Thoracic aorta (tissue), 2 donors: ENCODE measurements around the gene STRN4. TPM values are rescaled to one million over a fixed set of nuclear protein-coding genes. Genes with fewer than 3 reads are reported as not detected.
"Not testable (repeated sequence)": the region's sequence is repeated elsewhere in the genome, so short reads cannot be mapped to it uniquely, and the experiment has no call there.

Experiments
- ATAC-seq: fragments of 150-250 bp; one replicate; pipeline ENCODE4 v1.8.0; 2017; ENCODE audit warnings: low read depth; ENCODE audit not compliant: insufficient number of reproducible peaks, low FRiP score
- DNase-seq: peaks from one replicate; pipeline ENCODE4 v3.0.0-alpha.2; 2020; ENCODE audit warnings: low spot score
- H3K27ac ChIP-seq, 2 donors: fragments of 200-600 bp; sonication (generic); 1 replicate in 1 of 2; 2 replicates in 1 of 2; pipeline ENCODE4 v1.5.1; 2016; ENCODE audit warnings: mild to moderate bottlenecking in 2 of 2, moderate library complexity in 2 of 2
- H3K27me3 ChIP-seq: fragments of 200-600 bp; sonication (generic); replicated peaks from 2 replicates; pipeline ENCODE4 v1.6.0; 2016; ENCODE audit warnings: mild to moderate bottlenecking; ENCODE audit not compliant: insufficient read depth
- H3K36me3 ChIP-seq: fragments of 200-600 bp; sonication (generic); one replicate; pipeline ENCODE4 v1.5.1; 2016
- H3K4me1 ChIP-seq, 2 donors: fragments of 200-600 bp; sonication (generic); 1 replicate in 1 of 2; 2 replicates in 1 of 2; pipeline versions ENCODE4 v1.5.1 to v1.6.0; 2016; ENCODE audit warnings: low read depth in 2 of 2, mild to moderate bottlenecking in 1 of 2; ENCODE audit not compliant: control insufficient read depth in 1 of 2
- H3K4me3 ChIP-seq: fragments of 200-600 bp; sonication (generic); 2 replicates; pipeline ENCODE4 v1.5.1; 2016; ENCODE audit warnings: mild to moderate bottlenecking
- H3K9me3 ChIP-seq: fragments of 200-600 bp; sonication (generic); 2 replicates; pipeline ENCODE4 v1.5.1; 2016
- total RNA-seq, 2 donors: library from RNA; depleted of rRNA; stranded (reverse); fragments of >200 nt; gene quantifications; one replicate each; pipeline versions ENCODE4 v1.1.0 to v1.2.3, GENCODE V29; 2016
- TF ChIP-seq, protein P1 (sequence below): fragments of 200-600 bp; sonication (generic); IDR thresholded peaks from one replicate; pipeline ENCODE4 v1.5.1; 2019; ENCODE audit warnings: antibody characterized with exemption

The STRN4 gene
- total RNA-seq, 2 donors from 2014 or later: 60.9 to 66.7 TPM

DNA sequence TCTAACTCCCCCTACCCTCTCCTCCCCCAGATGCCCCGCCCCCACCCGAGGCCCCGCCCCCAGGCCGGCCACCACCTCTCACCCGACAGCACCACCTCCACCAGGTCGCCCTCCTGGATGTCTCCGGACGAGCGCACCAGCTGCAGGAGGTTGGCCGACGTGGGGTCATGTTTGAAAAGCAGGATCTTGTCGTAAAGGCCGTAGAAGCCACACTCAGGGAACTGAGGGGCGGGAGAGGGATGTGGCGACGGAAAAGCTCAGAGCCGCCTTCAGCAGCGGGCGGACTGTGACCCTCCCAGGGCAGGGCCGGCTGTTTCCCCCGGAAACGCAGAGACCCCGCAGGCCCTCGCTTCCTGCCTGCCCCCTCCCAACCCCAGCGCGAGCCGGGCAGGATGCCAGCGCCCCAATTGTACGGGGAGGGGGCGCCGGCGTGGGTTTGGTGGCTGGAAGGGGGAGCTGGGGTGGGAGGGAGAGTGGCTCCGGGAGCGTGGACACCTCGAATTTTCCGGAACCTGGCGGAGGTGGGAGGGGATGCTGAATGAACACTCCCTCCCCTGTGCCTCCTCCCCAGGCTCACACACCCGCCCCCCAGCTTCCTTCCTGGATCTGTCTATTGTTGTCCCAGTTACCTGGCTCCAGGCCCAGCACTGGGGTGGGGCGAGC lies 32.3 kb downstream of the STRN4 start:
- H3K27me3 ChIP-seq: no peaks in the 10 kb centered on the region
- peaks cover 11% of the 10 kb centered on the region for H3K36me3 ChIP-seq
- peak; percentile 76 for DNase-seq
- TF ChIP-seq, protein P1, sequence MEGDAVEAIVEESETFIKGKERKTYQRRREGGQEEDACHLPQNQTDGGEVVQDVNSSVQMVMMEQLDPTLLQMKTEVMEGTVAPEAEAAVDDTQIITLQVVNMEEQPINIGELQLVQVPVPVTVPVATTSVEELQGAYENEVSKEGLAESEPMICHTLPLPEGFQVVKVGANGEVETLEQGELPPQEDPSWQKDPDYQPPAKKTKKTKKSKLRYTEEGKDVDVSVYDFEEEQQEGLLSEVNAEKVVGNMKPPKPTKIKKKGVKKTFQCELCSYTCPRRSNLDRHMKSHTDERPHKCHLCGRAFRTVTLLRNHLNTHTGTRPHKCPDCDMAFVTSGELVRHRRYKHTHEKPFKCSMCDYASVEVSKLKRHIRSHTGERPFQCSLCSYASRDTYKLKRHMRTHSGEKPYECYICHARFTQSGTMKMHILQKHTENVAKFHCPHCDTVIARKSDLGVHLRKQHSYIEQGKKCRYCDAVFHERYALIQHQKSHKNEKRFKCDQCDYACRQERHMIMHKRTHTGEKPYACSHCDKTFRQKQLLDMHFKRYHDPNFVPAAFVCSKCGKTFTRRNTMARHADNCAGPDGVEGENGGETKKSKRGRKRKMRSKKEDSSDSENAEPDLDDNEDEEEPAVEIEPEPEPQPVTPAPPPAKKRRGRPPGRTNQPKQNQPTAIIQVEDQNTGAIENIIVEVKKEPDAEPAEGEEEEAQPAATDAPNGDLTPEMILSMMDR: no peak
- H3K9me3 ChIP-seq: no peaks in the 10 kb centered on the region
- ATAC-seq: no peak
- H3K4me1 ChIP-seq: peaks cover 14 to 25% of the 10 kb centered on the region in 2 donors
- H3K27ac ChIP-seq: peak overlapping the region; percentile 54 to 90
- H3K4me3 ChIP-seq: peak overlapping the region; percentile 99

DNA sequence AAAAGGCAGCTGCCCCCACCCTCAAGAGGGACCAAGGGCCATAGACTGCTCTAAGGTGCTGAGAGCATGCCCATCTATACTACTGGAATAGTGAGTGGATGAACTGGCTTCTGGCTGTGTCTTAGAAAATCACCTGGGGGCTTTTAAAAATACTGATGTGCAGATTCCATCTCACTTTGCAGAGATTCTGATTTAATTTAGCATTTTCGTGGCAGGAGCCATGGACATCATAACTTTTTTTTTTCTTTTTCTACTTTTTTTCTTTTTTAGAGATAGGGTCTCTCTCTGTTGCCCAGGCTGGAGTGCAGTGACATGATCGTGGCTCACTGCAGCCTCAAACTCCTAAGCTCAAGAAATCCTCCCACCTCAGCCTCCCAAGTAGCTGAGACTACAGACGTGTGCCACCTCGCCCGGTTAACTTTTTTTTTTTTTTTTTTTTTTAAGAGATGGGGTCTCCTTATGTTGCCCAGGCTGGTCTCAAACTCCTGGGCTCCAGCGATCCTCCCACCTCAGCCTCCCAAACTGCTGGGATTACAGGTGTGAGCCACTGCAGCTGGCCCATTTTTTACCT lies 33.4 kb downstream of the STRN4 start:
- peaks cover 14 to 25% of the 10 kb centered on the region in 2 donors for H3K4me1 ChIP-seq
- peaks cover 11% of the 10 kb centered on the region for H3K36me3 ChIP-seq
- H3K9me3 ChIP-seq, H3K27me3 ChIP-seq, H3K4me3 ChIP-seq, ATAC-seq, DNase-seq, H3K27ac ChIP-seq: not testable (repeated sequence)

DNA sequence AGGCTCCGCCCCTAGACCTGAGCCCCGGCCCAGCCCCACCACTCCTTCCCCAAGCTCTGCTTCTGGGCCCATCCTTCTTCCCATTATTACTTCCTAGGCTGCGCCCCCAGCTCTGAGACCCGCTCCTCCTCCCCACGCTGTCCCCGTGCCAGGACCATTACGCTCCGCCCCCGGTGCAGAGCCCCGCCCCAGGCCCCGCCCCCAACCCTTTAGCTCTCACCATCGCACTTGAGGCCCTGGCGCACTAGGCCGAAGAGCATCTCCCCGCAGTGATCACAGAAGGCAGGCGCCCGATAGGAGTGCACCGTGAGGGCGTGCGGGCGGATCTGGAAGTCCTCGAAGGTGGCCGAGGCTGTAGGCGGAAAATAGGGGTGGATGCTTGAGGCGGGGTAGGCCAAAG lies 35.6 kb downstream of the STRN4 start:
- Histone ChIP-seq H3K27ac (no peak overlapping the region), H3K27me3 (no peaks in the 10 kb centered on the region), H3K9me3 (no peaks in the 10 kb centered on the region), H3K4me3 (no peak overlapping the region), H3K36me3 (peaks cover 14% of the 10 kb centered on the region), H3K4me1 (peaks cover 7 to 20% of the 10 kb centered on the region in 2 donors)
- DNase-seq: no peak
- TF ChIP-seq, protein P1: no peak
- no peak for ATAC-seq

DNA sequence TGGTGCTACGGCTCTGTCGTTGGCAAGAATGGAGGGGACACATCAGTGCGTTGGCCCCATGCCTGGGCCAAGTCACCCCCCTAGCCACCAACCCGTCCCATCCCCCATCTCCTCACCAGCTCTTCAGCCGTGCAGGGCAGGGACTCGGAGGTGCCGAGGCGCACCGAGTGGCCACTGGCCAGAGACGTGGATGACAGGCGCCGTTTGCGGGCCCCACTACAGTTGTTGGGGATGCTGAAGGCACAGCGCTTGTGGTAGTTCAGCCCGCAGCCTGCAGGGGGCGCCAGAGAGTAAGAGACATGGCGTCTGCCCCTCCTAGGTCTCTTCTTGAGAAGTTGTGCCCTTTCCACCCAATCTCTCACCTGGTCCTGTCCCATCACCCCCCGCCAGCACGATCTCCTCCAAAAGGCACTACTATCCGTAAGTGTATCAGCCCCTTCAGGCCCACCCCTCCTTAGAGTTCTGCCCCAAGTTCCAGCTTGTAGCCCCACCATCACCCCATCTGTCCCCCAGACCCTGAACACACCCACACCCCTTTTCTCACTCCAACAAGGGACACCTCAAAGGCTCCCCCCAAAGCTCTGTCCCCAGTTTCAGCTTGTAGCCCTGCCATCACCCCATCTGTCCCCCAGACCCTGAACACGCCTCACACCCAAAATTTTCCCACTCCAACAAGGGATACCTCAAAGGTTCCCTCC lies 41.7 kb downstream of the STRN4 start:
- no peaks in the 10 kb centered on the region for H3K4me1 ChIP-seq
- H3K27ac ChIP-seq: no peak overlapping the region
- DNase-seq (peak; percentile 35), ATAC-seq (no peak)
- H3K9me3 ChIP-seq: no peaks in the 10 kb centered on the region
- H3K4me3 ChIP-seq: no peak overlapping the region
- peaks cover 40% of the 10 kb centered on the region for H3K36me3 ChIP-seq
- TF ChIP-seq, protein P1: peak; percentile 98
- H3K27me3 ChIP-seq: no peaks in the 10 kb centered on the region

DNA sequence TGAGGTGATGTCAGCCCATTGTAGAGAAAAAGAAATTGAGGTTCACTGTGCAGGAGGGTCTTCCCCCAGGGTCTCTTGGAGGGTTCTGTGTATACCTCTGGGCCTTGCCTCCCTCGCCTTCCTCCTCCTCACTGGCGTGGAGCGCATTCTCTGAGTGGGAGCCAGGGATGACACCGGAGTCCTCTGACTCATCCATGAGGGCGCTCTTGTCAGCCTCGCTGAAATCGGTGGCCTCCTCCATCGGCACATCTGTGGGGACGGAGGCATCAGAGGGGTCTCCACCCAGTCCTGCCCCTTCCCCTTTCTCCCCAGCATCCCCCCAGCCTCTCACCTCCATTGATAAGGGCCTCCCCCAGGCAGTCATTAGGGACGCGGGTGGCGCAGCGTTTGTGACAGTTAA lies 45.5 kb downstream of the STRN4 start:
- H3K4me1 ChIP-seq: no peaks in the 10 kb centered on the region
- no peak for ATAC-seq
- no peak overlapping the region for H3K27ac ChIP-seq
- no peaks in the 10 kb centered on the region for H3K9me3 ChIP-seq
- peaks cover 55% of the 10 kb centered on the region for H3K36me3 ChIP-seq
- TF ChIP-seq, protein P1: no peak
- H3K4me3 ChIP-seq: no peak overlapping the region
- no peaks in the 10 kb centered on the region for H3K27me3 ChIP-seq
- no peak for DNase-seq
